GM19438 (cell line): Measurements from ENCODE around the gene SLC35G2.
"Not testable (repeated sequence)": the region's sequence is repeated elsewhere in the genome, so short reads cannot be mapped to it uniquely, and the experiment has no call there.

ENCODE experiments used
- ATAC-seq: cut with Tn5 transposase; IDR thresholded peaks from one replicate; pipeline ENCODE4 v1.9.1; 2021; ENCODE audit warnings: low read depth; ENCODE audit not compliant: unreplicated experiment

Gene SLC35G2

DNA sequence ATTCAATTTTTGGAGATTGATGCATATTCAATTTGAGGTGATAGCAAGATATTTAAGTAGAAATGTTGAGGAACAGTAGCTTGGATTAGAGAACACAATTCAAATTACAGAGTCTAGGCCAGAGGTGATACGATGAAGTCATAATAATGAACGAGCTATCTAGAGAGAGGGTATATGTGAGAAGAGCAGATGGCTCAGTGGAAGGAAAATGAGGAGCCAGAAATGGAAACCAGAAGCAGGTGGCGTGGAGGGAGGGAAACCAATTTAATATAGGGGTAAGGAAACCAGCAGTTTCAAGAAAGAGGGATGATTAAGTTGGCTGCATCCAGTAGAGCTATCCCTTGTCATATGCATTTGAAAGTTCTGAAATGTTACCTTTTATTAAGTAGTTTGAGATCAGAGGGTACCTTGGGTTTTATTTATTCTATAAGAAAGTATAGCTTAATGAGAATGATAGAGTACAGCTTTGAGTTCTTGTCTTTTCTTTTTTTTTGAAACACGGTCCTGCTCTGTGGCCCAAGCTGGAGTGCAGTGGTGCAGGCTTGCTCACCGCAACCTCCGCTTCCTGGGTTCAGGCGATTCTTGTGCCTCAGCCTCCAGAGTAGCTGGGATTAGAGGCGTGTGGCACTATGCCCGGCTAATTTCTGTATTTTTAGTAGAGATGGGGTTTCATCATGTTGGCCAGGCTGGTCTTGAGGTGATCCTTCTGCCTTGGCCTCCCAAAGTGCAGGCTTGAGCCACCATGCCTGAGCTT, 65.2 kb downstream of the SLC35G2 start:
- ATAC-seq: no peak

DNA sequence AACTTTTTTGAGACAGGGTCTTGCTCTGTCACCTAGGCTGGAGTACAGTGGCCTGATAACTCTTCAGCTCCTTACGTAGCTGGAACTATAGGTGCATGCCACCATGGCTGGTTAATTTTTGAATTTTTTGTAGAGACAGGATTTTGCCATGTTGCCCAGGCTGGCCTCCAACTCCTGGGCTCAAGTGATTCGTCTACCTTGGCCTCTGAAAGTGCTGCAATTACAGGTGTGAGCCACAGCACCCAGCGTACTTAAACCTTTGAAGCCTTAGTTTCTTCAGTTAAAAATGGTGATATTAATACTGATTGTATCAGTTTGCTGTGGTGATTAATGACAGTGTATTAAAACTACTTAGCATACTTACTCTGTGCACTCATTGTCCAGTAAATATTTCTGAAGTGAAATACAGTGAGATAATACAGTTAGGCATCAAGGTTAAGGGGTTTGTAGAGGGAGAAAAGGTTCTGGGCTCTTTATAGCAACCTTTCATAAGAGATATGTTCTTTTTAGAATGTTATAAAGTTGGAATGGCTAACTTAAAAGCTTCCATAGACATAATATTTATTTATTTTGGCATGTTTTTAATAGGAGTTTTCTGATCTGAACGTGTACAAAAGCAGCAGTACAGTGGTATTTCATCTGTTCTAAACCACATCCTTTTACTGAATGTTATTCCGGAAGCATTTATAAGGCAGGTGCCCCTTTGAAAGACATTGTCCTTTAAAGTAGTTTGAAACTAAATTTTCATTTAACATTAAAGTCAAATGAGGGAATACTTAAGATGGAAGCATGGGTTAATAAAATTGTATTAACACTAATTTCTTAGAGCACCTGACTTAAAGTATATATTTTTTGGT, 66.7 kb downstream of the SLC35G2 start:
- no peak for ATAC-seq

- ATAC-seq: no peak
These were observed 71.0 kb downstream of the SLC35G2 start for GRCh38 chr3:136889947-136890346.

DNA sequence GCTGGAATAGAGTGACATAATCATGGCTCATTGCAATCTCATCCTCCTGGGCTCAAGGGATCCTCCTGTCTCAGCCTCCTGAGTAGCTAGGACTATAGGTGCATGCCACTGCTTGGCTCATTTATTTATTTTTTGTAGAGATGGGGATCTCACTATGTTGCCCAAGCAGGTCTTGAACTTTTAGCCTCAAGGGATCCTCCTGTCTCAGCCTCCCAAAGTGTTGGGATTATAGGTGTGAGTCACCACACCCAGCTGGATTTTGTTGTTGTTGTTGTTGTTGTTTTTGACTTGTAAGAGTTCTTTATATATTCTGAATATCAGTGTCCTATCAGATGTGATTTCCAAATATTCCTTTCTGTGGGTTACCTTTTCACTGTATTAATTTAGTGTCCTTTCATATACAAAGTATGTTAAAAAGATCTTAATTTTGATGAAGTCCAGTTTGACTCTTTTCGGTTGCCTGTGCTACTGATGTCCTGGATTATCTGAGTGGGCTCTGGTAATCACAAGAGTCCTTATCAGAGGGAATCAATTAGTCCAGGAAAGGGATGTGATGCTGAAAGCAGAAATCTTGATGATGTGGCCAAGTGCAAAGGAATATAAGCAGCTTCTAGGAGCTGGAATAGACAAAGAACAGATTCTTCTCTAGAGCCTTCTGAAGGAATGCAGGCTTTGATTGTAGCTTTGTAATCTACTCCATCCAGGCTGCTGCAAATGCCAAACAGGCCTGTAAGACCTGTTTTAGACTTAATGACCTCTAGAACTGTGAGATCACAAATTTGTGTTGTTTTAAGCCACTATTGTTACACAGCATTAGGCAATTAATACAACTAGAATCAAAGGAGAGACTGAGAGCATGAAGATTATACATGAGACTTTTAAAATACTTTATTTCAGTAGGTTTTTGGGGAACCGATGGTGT, 73.3 kb downstream of the SLC35G2 start:
- ATAC-seq: no peak

GRCh38 chr3:136893848-136894443, 75.0 kb downstream of the SLC35G2 start:
- ATAC-seq: no peak

DNA sequence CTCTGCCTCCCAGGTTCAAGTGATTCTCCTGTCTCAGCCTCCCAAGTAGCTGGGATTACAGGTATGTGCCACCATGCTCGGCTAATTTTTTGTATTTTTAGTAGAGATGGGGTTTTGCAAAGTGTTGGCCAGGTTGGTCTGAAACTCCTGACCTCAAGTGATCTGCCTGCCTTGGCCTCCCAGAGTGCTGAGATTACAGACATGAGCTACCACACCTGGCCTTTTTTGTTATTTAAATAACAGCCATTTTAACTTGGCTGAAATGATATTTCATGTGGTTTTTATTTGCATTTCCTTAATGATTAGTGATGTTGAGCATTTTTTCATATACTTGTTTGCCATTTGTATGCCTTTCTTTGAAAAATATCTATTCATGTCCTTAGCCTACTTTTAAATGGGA, 78.2 kb downstream of the SLC35G2 start:
- not testable (repeated sequence) for ATAC-seq

- no peak for ATAC-seq
These were observed 79.6 kb downstream of the SLC35G2 start for GRCh38 chr3:136898549-136898948.

- no peak for ATAC-seq
These were observed 80.0 kb downstream of the SLC35G2 start for GRCh38 chr3:136898954-136899353.

DNA sequence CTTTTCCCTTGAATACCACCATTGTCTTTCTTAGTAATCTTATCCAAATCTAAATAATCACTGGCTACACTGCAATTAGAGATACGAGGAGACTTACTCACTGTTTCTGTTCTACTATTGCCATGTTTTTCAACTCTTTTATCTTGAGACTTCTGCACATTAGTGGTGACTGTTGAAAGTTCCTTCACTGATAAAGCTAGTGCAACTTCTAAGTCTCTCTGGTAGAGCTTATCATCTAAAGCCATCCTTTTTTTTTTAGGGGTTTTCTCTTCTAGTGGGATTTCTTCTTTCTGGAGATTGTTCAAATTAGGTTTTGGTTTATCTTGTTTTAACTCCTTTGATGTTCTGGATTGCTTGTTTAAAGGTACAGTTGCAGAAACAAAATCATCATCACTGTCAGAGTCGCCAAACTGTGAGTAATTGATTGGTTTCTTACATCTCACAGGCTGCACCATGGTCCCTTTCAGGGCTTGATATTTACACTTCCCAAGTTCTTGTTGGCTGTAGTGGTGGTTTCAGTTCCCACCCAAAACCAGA, 80.8 kb downstream of the SLC35G2 start:
- ATAC-seq: no peak

DNA sequence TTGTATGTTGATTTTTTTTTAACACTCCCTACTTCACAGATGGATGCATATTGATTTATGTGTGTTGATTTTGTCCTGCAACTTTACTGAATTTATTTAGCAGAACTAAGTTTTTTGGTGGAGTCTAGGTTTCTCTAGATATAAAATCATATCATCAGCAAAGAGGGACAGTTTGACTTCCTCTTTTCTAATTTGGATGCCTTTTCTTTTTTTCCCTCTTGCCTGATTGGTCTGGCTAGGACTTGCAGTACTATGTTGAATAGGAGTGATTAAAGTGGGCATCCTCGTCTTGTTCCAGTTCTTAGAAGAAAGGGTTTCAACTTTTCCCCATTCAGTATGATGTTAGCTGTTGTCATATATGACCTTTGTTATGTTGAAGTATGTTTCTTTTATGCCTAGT, 81.8 kb downstream of the SLC35G2 start:
- ATAC-seq: not testable (repeated sequence)

DNA sequence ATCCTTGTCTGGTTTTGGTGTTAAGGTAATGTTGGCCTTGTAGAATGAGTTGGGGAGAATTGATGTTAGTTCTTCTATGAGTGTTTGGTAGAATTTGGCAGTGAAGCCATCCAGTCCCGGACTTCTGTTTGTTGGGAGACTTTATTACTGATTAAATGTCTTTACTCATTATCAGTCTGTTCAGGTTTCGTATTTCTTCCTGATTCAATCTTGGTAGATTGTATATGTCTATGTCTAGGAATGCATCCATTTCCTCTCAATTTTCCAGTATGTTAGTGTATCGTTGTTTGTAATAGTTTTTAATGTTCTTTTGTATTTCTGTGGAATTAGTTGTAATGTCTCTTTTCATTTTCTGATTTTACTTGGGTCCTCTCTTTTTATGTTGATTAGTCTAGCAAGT, 82.5 kb downstream of the SLC35G2 start:
- ATAC-seq: no peak

GRCh38 chr3:136902530-136902929, 83.6 kb downstream of the SLC35G2 start:
- not testable (repeated sequence) for ATAC-seq

GRCh38 chr3:136903899-136904298, 85.0 kb downstream of the SLC35G2 start:
- ATAC-seq: no peak

GRCh38 chr3:136904746-136905145, 85.8 kb downstream of the SLC35G2 start:
- ATAC-seq: no peak
